ENCODE results near the gene MYL10.
"Not testable (repeated sequence)": the region's sequence is repeated elsewhere in the genome, so short reads cannot be mapped to it uniquely, and the experiment has no call there.

MYL10 gene

DNA sequence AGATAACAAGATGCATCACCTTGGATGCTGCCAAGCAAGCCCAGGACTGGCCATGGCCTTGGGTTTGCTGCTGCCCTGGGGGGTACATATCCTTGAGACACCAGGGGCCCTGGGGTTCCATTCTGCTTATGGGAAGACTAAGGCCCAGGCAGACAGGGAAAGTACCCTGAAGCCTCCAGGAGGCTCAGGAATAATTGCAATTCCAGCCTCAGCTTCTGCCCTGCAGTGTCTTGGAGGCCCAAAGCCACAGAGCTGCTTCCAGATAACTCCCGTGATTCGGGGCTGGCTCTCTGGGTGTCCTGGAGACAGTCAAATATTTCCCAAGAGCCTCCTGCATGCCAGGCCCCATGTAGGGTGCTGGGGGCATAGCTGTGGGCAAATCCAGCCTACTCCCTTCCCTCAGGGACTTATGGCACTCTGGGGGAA lies 22.6 kb downstream of the MYL10 start:
- TF ChIP-seq, protein P1, sequence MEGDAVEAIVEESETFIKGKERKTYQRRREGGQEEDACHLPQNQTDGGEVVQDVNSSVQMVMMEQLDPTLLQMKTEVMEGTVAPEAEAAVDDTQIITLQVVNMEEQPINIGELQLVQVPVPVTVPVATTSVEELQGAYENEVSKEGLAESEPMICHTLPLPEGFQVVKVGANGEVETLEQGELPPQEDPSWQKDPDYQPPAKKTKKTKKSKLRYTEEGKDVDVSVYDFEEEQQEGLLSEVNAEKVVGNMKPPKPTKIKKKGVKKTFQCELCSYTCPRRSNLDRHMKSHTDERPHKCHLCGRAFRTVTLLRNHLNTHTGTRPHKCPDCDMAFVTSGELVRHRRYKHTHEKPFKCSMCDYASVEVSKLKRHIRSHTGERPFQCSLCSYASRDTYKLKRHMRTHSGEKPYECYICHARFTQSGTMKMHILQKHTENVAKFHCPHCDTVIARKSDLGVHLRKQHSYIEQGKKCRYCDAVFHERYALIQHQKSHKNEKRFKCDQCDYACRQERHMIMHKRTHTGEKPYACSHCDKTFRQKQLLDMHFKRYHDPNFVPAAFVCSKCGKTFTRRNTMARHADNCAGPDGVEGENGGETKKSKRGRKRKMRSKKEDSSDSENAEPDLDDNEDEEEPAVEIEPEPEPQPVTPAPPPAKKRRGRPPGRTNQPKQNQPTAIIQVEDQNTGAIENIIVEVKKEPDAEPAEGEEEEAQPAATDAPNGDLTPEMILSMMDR (IDR thresholded peaks at IDR 0.05; ENCODE audit: low read length, missing control alignments), result no peak
- H3K4me3 ChIP-seq (replicated peaks; ENCODE audit: low read depth, low read length), result no peak overlapping the region
- no peak for DNase-seq (ENCODE audit: low read depth)

DNA sequence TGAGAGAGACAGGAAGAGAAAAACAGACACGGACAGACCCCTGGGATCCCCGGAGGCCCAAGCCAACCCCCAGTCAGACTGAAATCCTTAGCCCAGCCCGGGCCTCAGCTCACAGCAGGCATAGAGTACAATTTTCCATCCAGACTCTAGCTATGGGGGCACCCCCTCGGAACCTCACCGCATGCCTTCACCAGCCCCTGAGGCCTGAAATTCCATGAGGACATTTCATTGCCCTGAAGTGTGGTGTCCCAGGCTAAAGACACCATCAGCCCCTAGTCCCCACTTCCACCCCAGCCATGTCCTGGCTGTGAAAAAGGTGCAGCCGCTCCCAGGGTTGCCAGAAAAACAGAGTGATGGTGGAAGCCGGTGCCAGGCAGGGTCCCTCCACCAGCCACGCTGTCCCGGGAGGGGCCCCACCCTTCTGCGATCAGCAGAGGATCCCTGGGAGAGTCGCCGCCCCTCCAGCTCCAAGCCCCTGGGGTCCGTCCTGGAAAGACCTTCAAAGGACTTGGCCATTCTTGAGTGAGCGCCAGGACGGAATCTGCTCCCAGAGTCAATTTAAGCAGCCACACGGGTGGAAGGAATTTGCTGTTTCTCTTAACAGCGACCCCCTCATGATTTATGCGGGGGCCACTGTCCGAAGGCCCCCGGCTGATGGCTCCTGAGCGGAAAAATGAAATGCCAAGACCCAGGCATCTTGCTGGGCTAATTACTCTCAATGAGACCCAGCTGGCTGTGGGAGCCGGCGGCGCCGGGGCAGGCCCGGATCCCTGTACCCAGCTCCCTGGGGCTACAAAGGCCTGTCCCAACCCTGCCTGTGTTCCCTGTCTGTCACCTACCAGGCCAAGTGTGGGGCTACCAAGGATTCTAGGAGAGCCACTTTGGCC lies 23.2 kb downstream of the MYL10 start:
- no peak overlapping the region for H3K4me3 ChIP-seq (replicated peaks; ENCODE audit: low read depth, low read length)
- DNase-seq (ENCODE audit: low read depth), result no peak
- TF ChIP-seq, protein P1 (IDR thresholded peaks at IDR 0.05; ENCODE audit: low read length, missing control alignments), result no peak

DNA sequence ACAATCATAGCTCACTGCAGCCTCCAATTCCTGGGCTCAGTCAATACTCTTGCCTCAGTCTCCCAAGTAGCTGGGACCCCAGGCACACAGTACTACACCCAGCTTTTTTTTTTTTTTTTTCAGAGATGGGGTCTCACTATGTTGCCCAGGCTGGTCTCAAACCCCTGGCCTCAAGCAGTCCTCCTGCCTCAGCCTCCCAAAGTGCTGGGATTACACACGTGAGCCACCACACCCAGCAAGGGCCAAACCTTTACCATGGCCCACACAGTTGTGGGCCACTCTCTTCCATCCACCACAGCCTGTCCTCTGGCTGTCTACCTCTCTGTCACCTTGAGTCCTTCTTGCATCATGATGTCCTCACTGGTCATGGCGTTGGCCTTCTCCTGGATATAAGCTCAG lies 24.2 kb downstream of the MYL10 start:
- not testable (repeated sequence) for H3K4me3 ChIP-seq (replicated peaks; ENCODE audit: low read depth, low read length); DNase-seq (ENCODE audit: low read depth)

DNA sequence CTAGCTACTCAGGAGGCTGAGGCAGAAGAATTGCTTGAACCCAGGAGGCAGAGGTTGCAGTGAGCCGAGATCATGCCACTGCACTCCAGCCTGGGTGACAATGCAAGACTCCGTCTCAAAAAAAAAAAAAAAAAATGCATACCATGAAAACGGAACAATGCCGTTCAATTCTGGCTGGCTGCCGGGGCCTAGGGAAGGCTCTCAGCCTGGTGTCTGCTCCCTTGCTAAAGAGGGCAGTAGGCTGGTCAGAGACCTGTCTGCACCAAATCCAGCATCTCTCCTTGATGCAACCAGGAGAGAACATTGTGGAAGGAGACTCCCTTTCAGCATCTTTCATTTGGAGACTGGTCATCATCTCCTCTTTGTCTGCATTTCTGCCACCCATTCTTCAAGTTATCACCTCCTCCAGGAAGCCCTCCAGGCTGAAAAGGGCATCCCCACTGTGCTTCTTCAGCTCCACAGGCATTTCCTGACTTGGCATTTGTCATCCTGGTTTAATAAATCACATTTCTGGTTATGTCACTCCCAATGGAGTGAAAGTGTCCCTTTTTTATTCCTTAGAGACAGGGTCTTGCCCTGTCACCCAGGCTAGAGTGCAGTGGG lies 24.7 kb downstream of the MYL10 start:
- no peak for DNase-seq (ENCODE audit: low read depth)
- TF ChIP-seq, protein P1 (IDR thresholded peaks at IDR 0.05; ENCODE audit: low read length, missing control alignments), result no peak
- H3K4me3 ChIP-seq (replicated peaks; ENCODE audit: low read depth, low read length), result no peak overlapping the region

DNA sequence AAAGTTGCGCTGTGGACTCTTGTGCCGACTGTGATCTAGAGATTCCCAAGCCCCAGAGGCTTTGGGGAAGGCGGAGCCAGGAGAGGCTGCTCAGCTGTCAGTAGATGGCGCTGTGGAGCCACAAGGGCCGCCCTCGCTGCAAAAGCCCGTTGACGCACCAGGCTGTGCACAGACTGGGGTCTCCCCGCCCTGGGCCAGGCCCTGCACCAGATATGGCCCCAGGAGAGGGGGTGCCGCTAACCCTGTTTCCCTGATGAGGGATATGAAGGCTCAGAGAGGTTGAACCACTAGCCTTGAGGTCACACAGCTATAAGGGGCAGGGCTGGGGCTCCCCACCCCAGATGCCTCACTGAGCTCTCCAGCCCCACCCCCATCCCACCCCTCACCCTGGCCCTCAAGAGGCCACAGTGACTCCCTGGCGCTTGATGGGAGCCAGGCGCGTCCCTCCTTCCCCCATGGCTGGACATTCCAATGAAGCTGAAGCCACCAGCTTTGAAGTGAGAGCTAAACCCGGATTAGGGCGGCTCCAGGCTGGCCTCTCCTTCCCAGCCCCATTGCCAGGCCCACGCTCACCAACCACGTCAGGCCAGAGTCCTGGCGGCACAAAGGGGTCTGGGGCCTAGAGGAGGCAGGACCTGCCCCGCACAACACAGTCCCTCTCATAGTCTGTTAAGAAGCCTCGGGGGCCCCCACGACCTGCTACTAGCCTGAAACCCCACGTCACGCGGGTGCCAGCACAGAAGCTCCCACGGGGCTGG lies 26.4 kb downstream of the MYL10 start:
- H3K4me3 ChIP-seq (replicated peaks; ENCODE audit: low read depth, low read length), result no peak overlapping the region
- DNase-seq (ENCODE audit: low read depth), result peak; percentile 78
- TF ChIP-seq, protein P1 (IDR thresholded peaks at IDR 0.05; ENCODE audit: low read length, missing control alignments), result peak; percentile 88

DNA sequence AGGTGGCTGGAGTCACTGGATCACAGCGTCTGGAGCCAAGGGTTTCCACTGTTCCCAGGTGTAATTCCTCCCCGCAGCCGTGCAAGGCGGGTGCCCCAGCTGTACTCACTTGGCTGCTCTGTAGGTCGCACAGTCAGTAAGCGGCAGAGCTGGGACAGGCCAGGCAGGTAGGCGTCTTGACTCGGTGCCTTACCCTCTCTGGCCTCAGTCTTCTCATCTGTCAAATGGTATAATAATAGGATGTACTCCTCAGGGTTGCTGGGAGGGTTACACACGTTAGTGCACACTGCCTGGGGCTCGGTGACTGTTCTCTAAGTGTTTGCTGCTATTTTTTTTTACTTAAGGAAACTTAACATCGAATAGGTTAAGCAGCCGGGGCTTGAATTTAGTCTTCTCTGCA lies 27.0 kb downstream of the MYL10 start:
- TF ChIP-seq, protein P1 (IDR thresholded peaks at IDR 0.05; ENCODE audit: low read length, missing control alignments), result no peak
- DNase-seq (ENCODE audit: low read depth), result no peak
- no peak overlapping the region for H3K4me3 ChIP-seq (replicated peaks; ENCODE audit: low read depth, low read length)

DNA sequence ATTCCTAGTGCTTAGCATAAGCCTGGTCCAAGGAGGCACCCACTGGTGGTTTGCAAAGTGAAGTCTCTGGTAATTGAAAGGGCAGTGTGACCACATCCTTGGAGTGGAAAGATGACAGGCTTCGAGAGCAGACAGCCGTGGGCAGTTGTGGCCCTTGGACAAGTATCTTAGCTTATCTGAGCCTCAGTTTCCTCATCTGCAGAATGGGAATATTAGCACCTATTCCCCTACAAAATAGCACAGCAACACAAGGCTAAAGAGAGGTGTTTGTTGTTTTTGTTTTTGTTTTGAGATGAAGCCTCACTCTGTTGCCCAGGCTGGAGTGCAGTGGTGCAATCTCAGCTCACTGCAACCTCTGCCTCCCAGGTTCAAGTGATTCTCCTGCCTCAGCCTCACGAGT lies 29.3 kb downstream of the MYL10 start:
- H3K4me3 ChIP-seq (replicated peaks; ENCODE audit: low read depth, low read length), result no peak overlapping the region
- DNase-seq (ENCODE audit: low read depth), result no peak
- TF ChIP-seq, protein P1 (IDR thresholded peaks at IDR 0.05; ENCODE audit: low read length, missing control alignments), result no peak
